GM19452 (cell line): ENCODE results near the gene LMAN2.

Source experiments
- ATAC-seq: cut with Tn5 transposase; IDR thresholded peaks from one replicate; pipeline ENCODE4 v1.9.1; 2021; ENCODE audit not compliant: unreplicated experiment

The LMAN2 gene

GRCh38 chr5:177351392-177352329, at the start of gene LMAN2:
LMAN2 (minus strand) TSS chr5:177351668; CDS start chr5:177351647, 21 bp downstream.
- ATAC-seq, result peak; percentile 96

DNA sequence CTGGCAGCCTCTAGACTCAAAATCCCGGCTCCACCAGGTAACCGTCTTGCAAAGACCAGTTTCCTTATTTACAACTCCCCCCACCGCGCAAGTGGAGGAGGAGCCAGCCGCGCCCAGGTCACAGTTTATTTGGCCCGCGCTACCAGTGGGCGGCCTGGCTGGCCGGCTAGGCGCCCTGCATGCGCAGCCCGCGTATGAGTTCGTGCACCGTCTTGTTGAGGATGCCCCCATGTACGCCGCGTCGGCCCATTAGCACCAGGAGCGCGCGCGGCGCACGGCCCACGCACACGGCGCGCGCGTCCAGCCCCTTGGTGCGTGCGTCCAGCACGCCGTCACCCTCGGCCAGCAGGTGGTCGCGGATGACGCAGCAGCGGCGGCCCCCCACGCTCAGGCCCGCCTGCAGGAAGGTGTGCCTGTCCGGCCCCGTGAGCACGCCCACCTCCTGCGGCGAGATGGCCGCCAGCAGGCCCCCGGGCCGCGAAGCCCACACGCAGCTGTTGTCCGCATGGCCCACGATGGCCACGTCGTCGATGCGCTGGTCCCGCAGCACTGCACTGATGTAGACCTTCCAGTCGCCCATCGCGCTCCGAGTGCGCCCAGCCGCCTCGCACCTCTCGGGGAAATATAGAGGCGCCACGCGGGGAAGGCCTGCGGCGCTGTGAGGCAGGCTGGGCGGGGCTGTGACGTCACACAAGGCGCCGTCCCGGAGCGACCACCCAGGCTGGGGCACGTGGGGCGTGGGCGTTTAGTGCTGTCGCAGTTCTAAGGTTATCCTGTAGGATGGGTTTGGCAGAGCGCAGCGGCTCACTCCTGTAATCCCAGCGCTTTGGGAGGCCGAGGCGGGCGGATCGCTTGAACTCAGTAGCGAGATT, 48.8 kb upstream of the LMAN2 start, which contains the start of gene PFN3:
Gene PFN3 (minus strand): TSS at position 665 of the 872 bp plus-strand sequence. CDS start 85 bp downstream, at position 580.
- no peak for ATAC-seq

DNA sequence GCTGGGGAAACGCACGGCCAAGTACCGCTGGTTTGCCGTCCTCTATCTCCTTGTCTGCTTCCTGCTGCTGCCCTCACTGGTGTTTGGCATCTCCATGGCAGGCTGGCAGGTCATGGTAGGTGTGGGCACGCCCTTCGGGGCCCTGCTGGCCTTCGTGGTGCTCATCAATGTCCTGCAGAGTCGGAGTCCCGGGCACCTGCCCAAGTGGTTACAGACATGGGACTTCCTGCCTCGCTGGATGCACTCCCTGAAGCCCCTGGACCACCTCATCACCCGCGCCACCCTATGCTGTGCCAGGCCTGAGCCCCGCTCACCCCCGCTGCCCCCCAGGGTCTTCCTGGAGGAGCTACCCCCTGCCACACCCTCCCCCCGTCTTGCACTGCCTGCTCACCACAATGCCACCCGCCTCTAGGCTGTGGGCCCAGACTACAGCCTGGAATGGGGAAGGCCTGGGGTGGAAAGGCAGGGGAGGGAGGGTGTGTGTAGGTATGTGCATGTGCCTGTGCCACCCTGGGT, 46.5 kb upstream of the LMAN2 start:
- no peak for ATAC-seq

DNA sequence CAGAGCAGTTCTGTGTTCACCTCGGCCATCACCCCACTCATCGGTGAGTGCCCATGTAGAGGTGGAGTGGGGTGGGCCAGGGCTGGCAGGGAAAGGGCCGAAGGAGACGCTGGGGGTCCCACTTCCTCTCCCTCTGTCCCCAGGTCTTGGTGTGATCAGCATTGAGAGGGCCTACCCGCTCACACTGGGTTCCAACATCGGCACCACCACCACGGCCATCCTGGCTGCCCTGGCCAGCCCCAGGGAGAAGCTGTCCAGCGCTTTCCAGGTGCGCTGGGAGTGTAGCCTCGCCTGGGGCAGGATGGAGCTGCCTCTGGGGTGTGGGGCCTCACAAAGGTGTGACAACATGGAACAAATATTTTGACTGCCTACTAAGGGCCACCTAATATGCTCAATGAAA, 45.3 kb upstream of the LMAN2 start:
- ATAC-seq, result no peak

GRCh38 chr5:177396078-177396477, 44.6 kb upstream of the LMAN2 start:
- ATAC-seq, result no peak

- ATAC-seq, result no peak
Observed at GRCh38 chr5:177393990-177394389, 42.5 kb upstream of the LMAN2 start.

GRCh38 chr5:177393206-177393765, 41.8 kb upstream of the LMAN2 start:
- no peak for ATAC-seq

GRCh38 chr5:177392765-177393164, 41.3 kb upstream of the LMAN2 start:
- no peak for ATAC-seq

GRCh38 chr5:177390363-177391300, 39.2 kb upstream of the LMAN2 start:
- ATAC-seq, result peak; percentile 62

GRCh38 chr5:177389241-177390169, 38.0 kb upstream of the LMAN2 start:
- ATAC-seq, result no peak

DNA sequence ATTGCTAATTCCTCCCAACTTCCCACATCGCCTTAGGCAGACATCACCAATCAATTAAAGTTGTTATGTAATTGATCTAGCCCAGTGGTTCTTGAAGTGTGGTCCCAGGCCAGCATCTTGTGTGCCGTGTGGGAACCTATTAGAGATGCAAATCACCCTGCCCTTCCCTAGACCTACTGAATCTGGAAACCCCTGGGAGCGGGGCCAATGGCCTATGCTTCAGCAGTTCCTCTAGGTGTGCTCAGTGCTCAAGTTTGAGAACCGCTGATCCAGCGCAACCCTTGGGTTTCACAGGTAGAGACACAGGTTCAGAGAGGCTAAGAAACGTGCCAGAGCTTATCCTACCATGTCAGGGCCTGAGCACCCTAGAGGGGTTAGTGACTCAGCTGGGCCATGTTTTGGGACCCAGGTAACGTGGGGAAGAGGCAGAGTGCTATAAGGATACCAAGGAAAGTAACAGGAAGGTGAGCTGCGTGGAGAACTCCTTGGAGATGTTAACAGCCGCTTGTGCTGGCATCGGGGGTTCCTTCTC, 37.1 kb upstream of the LMAN2 start:
- ATAC-seq, result no peak

- no peak for ATAC-seq
Observed at GRCh38 chr5:177387405-177387804, 35.9 kb upstream of the LMAN2 start.

- ATAC-seq, result no peak
Observed at GRCh38 chr5:177386542-177386941, 35.1 kb upstream of the LMAN2 start.

- no peak for ATAC-seq
Observed at GRCh38 chr5:177385720-177386119, 34.3 kb upstream of the LMAN2 start.

GRCh38 chr5:177384134-177384533, 32.7 kb upstream of the LMAN2 start, which contains the start of gene SLC34A1:
SLC34A1 (plus strand) TSS chr5:177384434; CDS start chr5:177385742, 1,308 bp downstream.
- ATAC-seq, result no peak

DNA sequence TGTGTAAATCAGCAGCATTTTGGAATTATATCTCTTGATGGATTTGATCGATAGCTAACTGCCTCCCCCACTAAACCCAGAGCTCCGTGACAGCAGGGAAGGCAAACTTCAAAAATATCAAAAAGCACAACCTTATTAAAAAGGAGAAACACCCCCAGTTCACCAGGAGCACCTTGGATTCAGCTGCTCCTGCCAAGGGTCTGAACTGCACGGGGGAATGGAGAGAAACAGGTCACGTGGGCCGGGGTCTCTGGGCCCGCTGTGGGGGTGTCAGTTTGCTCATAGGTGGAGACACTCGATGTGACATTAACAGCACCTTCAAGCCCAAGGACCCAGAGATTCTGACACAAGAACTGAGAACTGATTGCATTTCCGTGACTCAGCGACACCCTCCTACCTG, 31.7 kb upstream of the LMAN2 start:
- no peak for ATAC-seq

- no peak for ATAC-seq
Observed at GRCh38 chr5:177382423-177383029, 31.1 kb upstream of the LMAN2 start.

DNA sequence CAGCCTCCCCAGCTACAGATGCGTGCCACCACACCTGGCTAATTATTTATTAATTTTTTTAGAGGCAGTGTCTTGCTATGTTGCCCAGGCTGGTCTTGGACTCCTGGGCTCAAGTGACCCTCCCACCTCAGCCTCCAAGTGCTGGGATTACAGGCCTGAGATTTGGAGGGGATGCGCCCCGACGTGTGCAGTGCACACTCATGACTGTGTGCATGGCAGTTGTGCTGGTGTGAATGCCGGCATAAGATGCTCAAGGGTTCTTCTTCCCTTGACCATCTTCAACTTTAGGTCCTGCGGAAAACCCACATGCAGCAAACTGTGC, 29.3 kb upstream of the LMAN2 start:
- no peak for ATAC-seq
